ENCODE measurements around the gene DUOX2.

DNA sequence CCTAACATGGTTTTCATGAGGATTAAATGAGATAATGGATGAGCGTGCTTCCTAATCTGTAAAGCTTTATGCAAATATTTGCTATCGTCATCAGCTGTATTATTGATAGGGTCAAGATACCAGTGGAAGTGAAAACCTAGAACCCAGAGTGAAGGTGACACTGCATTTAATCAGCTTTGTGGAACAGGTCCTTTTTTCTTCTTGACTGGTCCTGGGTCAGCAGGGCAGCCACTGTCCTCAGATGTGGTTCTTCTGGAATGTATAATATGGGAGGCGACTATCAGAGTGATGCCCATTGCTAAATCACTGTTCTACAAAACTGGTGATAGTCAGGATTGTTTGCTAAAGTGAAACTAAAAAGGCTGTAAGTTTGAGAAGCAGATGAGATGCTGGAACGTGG is 49.6 kb downstream of the DUOX2 start:
- TF ChIP-seq POLR2A (IDR thresholded peaks at IDR 0.05): no peak
- no peak for TF ChIP-seq CTCF (IDR thresholded peaks at IDR 0.05)
- TF ChIP-seq EP300 (IDR thresholded peaks at IDR 0.05): no peak
- TF ChIP-seq POLR2AphosphoS5 (IDR thresholded peaks at IDR 0.05): no peak

Measured in upper lobe of left lung (tissue), 4 donors.